ENCODE measurements around the gene AATF.

AATF gene

DNA sequence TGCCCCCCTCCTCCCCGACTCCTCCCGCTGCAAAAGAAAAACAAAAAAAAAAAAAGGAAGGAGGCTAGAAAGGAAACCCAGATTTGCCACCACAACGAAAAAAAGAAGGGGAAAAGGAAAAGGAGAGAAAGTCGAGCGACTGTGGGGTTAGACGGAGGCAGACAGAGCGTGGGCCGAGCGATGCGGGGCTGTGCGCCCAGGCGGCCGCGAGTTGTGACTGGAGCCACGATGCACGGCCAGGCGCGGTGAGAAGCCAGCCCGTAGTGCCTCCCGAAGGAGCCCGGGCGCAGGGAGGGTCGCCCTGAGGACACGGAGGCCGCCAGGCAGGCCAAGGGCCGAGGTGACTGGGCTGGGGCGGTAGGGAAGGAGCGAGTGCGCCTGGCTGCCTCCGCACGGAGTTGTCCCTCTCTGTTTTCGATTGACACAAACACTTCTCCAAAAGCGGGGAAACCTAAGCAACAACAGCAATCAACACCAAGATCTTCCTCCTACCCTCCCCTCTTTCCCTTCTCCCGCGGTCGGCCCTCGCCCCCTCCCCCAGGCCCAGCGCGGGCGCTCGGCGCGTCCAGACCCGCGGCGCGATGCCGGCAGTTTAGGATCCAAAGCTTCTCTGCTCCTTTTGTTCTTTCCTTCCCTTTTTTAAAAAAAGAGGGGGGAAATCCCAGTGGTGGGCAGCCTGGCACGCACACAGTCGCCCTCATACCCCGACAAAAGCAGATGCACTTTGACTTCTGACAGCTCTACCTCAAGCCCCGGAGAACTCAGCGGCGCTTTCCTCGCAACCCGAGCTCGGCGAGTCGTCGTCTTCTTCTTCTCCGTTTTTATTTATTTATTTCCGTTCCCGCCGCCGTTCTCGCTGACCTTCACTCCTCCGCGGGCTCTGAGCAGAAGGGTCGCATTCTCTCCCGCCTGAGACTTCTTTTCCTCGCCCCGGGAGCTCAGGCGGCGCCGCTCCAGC is 11.5 kb upstream of the AATF start, which contains the start of gene LHX1:
TSS of gene LHX1 (plus strand) at position 475 of the 958 bp plus-strand sequence. CDS start 723 bp downstream, outside the sequence.
- no peak for DNase-seq (ENCODE audit: extremely low spot score)
- POLR2A ChIA-PET, result interaction anchor here (0.7 to 2.9 kb wide), 4 partner anchors 7 to 185 kb away, joined by 3 to 22 read pairs (median 6); partner anchors contain the start of gene AATF

DNA sequence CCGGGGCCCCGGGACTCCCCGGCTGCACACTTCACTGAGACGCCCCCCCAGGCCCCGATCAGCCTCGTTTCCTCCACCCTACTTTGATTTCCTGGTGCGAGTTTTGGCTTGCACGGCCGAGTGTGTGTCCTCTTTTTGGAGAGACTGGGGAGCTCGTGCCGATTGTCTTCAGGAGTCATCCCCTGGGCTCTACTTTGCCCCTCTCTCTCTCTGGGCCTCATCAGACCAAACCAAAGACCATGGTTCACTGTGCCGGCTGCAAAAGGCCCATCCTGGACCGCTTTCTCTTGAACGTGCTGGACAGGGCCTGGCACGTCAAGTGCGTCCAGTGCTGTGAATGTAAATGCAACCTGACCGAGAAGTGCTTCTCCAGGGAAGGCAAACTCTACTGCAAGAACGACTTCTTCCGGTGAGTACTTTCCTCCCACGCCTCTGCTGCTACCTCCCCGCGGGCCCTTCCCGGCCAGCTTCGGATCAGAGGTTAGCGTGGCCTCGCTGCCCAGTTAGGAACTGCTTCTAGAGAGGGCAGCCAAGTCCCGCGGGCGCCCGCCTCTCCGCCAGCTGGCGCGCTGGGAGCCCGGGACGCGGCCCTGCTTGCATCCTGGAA is 10.7 kb upstream of the AATF start:
- ChIA-PET POLR2A (interaction anchor here (2.9 kb wide), 1 partner anchor 10 kb away, joined by 22 read pairs; the partner anchor contains the start of gene AATF), CTCF (interaction anchor here (0.5 to 0.9 kb wide), 3 partner anchors 8 to 104 kb away, joined by 4 to 5 read pairs (median 5); no protein-coding TSS in a partner anchor)
- no peak for DNase-seq (ENCODE audit: extremely low spot score)
- TF ChIP-seq FOXK2 (IDR thresholded peaks at IDR 0.05) (no peak), ZNF384 (IDR thresholded peaks at IDR 0.05) (no peak), CTBP1 (IDR thresholded peaks at IDR 0.05; ENCODE audit: borderline replicate concordance) (no peak), ELF4 (IDR thresholded peaks at IDR 0.05) (no peak), BHLHE40 (IDR thresholded peaks at IDR 0.05; ENCODE audit: borderline replicate concordance) (no peak), SP1 (IDR thresholded peaks at IDR 0.05) (no peak), FOXM1 (IDR thresholded peaks at IDR 0.05; ENCODE audit: borderline replicate concordance) (no peak), TARDBP (IDR thresholded peaks at IDR 0.05) (no peak), HDGF (IDR thresholded peaks at IDR 0.05; ENCODE audit: borderline replicate concordance) (no peak), LEF1 (IDR thresholded peaks at IDR 0.05; ENCODE audit: borderline replicate concordance) (no peak), L3MBTL2 (conservative IDR thresholded peaks at IDR 0.05) (no peak), NFRKB (IDR thresholded peaks at IDR 0.05) (no peak), SUZ12 (IDR thresholded peaks at IDR 0.05) (no peak), FOXA1 (IDR thresholded peaks at IDR 0.05) (no peak), ARNT (IDR thresholded peaks at IDR 0.05) (no peak)
- TF ChIP-seq, protein P1, sequence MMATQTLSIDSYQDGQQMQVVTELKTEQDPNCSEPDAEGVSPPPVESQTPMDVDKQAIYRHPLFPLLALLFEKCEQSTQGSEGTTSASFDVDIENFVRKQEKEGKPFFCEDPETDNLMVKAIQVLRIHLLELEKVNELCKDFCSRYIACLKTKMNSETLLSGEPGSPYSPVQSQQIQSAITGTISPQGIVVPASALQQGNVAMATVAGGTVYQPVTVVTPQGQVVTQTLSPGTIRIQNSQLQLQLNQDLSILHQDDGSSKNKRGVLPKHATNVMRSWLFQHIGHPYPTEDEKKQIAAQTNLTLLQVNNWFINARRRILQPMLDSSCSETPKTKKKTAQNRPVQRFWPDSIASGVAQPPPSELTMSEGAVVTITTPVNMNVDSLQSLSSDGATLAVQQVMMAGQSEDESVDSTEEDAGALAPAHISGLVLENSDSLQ (IDR thresholded peaks at IDR 0.05), result no peak

More for the DNA sequence above, 11.5 kb upstream of the AATF start, which contains the start of gene LHX1:
- TF ChIP-seq SUZ12 (IDR thresholded peaks at IDR 0.05) (no peak), CTBP1 (IDR thresholded peaks at IDR 0.05; ENCODE audit: borderline replicate concordance) (no peak), FOXA1 (IDR thresholded peaks at IDR 0.05) (no peak), TARDBP (IDR thresholded peaks at IDR 0.05) (no peak), HDGF (IDR thresholded peaks at IDR 0.05; ENCODE audit: borderline replicate concordance) (no peak), ARNT (IDR thresholded peaks at IDR 0.05) (no peak), SP1 (IDR thresholded peaks at IDR 0.05) (no peak), L3MBTL2 (conservative IDR thresholded peaks at IDR 0.05) (no peak), NFRKB (IDR thresholded peaks at IDR 0.05) (no peak), FOXM1 (IDR thresholded peaks at IDR 0.05; ENCODE audit: borderline replicate concordance) (no peak), BHLHE40 (IDR thresholded peaks at IDR 0.05; ENCODE audit: borderline replicate concordance) (no peak), ELF4 (IDR thresholded peaks at IDR 0.05) (no peak), LEF1 (IDR thresholded peaks at IDR 0.05; ENCODE audit: borderline replicate concordance) (no peak), ZNF384 (IDR thresholded peaks at IDR 0.05) (no peak), FOXK2 (IDR thresholded peaks at IDR 0.05) (no peak)
- TF ChIP-seq, protein P1 (IDR thresholded peaks at IDR 0.05), result no peak
- CTCF ChIA-PET, result interaction anchor here (0.5 to 0.9 kb wide), 4 partner anchors 9 to 105 kb away, joined by 3 to 5 read pairs (median 4); no protein-coding TSS in a partner anchor

DNA sequence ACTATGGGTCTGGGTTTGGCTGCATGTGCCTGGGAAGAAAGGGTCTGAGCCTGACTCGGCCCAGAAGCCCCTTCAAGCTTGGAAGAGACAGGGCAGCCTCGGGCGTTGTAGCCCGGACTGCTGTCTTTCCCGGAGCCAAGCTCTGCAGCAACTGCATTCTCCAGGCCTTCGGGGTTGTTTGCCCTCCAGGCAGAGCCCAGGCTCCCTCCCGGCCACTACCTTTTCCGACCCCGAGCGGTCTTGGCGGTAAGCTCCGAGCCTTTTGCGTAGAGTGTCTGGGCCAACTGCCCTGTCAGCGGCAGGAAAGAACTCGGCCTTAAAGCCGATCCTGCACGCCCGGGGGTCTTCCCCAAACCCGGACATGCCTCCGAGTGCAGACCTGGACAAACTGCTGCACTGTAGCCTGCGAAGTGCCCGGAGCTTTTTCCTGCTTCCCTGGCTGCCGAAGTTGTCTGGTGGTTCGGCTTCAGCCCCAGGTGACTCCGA is 10.1 kb upstream of the AATF start:
- TF ChIP-seq SUZ12 (IDR thresholded peaks at IDR 0.05) (no peak), BHLHE40 (IDR thresholded peaks at IDR 0.05; ENCODE audit: borderline replicate concordance) (no peak), FOXM1 (IDR thresholded peaks at IDR 0.05; ENCODE audit: borderline replicate concordance) (no peak), SP1 (IDR thresholded peaks at IDR 0.05) (no peak), LEF1 (IDR thresholded peaks at IDR 0.05; ENCODE audit: borderline replicate concordance) (no peak), FOXA1 (IDR thresholded peaks at IDR 0.05) (no peak), CTBP1 (IDR thresholded peaks at IDR 0.05; ENCODE audit: borderline replicate concordance) (no peak), ARNT (IDR thresholded peaks at IDR 0.05) (no peak), HDGF (IDR thresholded peaks at IDR 0.05; ENCODE audit: borderline replicate concordance) (no peak), ELF4 (IDR thresholded peaks at IDR 0.05) (no peak), TARDBP (IDR thresholded peaks at IDR 0.05) (no peak), ZNF384 (IDR thresholded peaks at IDR 0.05) (no peak), FOXK2 (IDR thresholded peaks at IDR 0.05) (no peak), NFRKB (IDR thresholded peaks at IDR 0.05) (no peak), L3MBTL2 (conservative IDR thresholded peaks at IDR 0.05) (no peak)
- TF ChIP-seq, protein P1 (IDR thresholded peaks at IDR 0.05), result no peak
- POLR2A ChIA-PET, result interaction anchor here (2.9 kb wide), 1 partner anchor 10 kb away, joined by 22 read pairs; the partner anchor contains the start of gene AATF
- CTCF ChIA-PET, result interaction anchor here (0.7 kb wide), 1 partner anchor 9 kb away, joined by 5 read pairs; no protein-coding TSS in a partner anchor

DNA sequence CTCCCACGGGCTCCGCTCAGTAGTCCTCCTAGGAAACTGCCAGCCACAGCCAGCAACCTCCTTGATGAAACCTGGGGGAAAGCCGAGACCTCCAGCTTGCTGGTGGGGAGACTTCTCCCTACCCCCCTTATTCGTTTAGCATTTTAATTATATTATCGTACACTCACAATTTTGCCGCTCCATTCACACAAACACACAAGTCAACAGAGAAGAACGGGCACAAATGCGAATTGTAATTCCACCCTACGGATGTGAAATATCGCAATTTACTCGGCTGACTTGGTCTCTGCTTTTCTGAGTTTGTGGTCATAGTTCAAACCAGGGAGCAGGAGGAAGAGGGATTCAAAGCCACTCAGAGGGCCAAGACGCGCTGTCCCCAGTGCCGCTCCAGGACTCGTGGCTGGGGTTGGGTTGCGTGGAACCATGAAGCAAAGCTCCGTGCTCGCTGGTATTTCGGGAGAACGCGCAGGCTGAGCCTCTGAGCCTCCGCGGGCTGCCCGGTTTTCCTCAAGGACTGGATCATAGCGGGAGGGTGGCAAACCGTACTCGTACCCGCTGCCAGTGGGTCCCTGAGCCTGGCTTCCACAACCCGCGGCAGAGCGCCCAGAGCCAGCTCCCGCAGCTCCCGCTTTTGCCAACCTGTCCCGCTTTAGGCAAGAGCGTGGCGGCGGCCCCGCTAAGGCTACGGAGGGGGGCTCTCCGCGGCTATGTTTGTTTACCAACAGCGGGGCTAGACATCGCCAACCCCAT is 9.5 kb upstream of the AATF start:
- TF ChIP-seq FOXM1 (IDR thresholded peaks at IDR 0.05; ENCODE audit: borderline replicate concordance) (no peak), TARDBP (IDR thresholded peaks at IDR 0.05) (no peak), ARNT (IDR thresholded peaks at IDR 0.05) (no peak), HDGF (IDR thresholded peaks at IDR 0.05; ENCODE audit: borderline replicate concordance) (no peak), FOXA1 (IDR thresholded peaks at IDR 0.05) (no peak), SP1 (IDR thresholded peaks at IDR 0.05) (no peak), ELF4 (IDR thresholded peaks at IDR 0.05) (no peak)
- TF ChIP-seq, protein P1 (IDR thresholded peaks at IDR 0.05), result no peak
- ChIA-PET POLR2A (interaction anchor here (2.9 kb wide), 1 partner anchor 9 kb away, joined by 22 read pairs; the partner anchor contains the start of gene AATF), CTCF (no interaction called here)
- no peak for DNase-seq (ENCODE audit: extremely low spot score)

More for the DNA sequence above, 10.1 kb upstream of the AATF start:
- DNase-seq (ENCODE audit: extremely low spot score), result no peak
